22Rv1 (cell line): ENCODE data around the gene FARSB.

ENCODE experiments used
- CTCF ChIP-seq: fragments of 450-650 bp; IDR thresholded peaks from 2 replicates; pipeline ENCODE4 v1.5.1; 2017; ENCODE audit warnings: mild to moderate bottlenecking
- ZFX ChIP-seq: fragments of 450-650 bp; IDR thresholded peaks from 2 replicates; pipeline ENCODE4 v1.6.1; 2017; ENCODE audit warnings: antibody characterized with exemption, borderline replicate concordance

GRCh38 chr2:222575618-222576017 is 80.3 kb downstream of the FARSB start:
- no peak for TF ChIP-seq CTCF
- TF ChIP-seq ZFX = no peak
